PC-9 (cell line): Measurements from ENCODE around the gene TMEM35B. TPM values are rescaled to one million over a fixed set of nuclear protein-coding genes. Genes with fewer than 3 reads are reported as not detected.
A peak's percentile ranks its signal among the peaks of the same experiment; 100 is the strongest.

ENCODE experiments used
- Bru-seq: library from RNA; stranded (reverse); fragments of 400-500 nt; gene quantifications from one replicate; lab custom pipeline; 2021; lab: Mats Ljungman, UMichigan
- BruChase-seq, 2 experiments: library from RNA; stranded (reverse); fragments of 400-500 nt; gene quantifications; one replicate each; lab custom pipeline; 2021; lab: Mats Ljungman, UMichigan
- BruUV-seq: library from RNA; stranded (reverse); fragments of 400-500 nt; replicated peaks from 2 replicates; lab custom pipeline; 2021; lab: Mats Ljungman, UMichigan
- CTCF ChIA-PET: fragments of 300-600 bp; sonication (Branson Sonifier 250); formaldehyde crosslinking; loops from one replicate; lab custom pipeline; 2022; ENCODE audit warnings: antibody characterized with exemption; lab: Charles Lee
- POLR2A ChIA-PET: fragments of 300-600 bp; sonication (Branson Sonifier 250); formaldehyde crosslinking; loops from one replicate; lab custom pipeline; 2022; ENCODE audit warnings: antibody characterized with exemption; ENCODE audit not compliant: unreplicated experiment; lab: Charles Lee
- DNase-seq, 2 experiments: peaks; one replicate each; pipeline versions ENCODE4 v3.0.0 to v3.0.0-alpha.2; 2015 to 2022; ENCODE audit warnings: mixed read lengths in 1 of 2
- H2AFZ ChIP-seq: fragments of 200-600 bp; sonication (generic); 2 replicates; pipeline ENCODE4 v1.8.1; 2017; ENCODE audit warnings: antibody characterized with exemption
- H3F3A ChIP-seq: fragments of 200-600 bp; sonication (generic); 2 replicates; pipeline ENCODE4 v1.8.1; 2017; ENCODE audit warnings: antibody characterized with exemption, mild to moderate bottlenecking, low read depth; ENCODE audit not compliant: insufficient read depth
- H3K27ac ChIP-seq: fragments of 200-600 bp; sonication (generic); 2 replicates; pipeline ENCODE4 v1.6.1; 2016; ENCODE audit warnings: mixed run types
- H3K27me3 ChIP-seq: fragments of 200-600 bp; sonication (generic); 2 replicates; pipeline ENCODE4 v1.6.1; 2016; ENCODE audit warnings: low read depth, mixed run types; ENCODE audit not compliant: insufficient read depth
- H3K36me3 ChIP-seq: fragments of 200-600 bp; sonication (generic); 2 replicates; pipeline ENCODE4 v1.6.1; 2016; ENCODE audit warnings: low read depth, mixed run types
- H3K4me1 ChIP-seq: fragments of 200-600 bp; sonication (generic); replicated peaks from 2 replicates; pipeline ENCODE4 v1.6.1; 2016; ENCODE audit warnings: mixed run types; ENCODE audit not compliant: insufficient read depth
- H3K4me2 ChIP-seq: fragments of 200-600 bp; sonication (generic); 2 replicates; pipeline ENCODE4 v1.6.1; 2017; ENCODE audit warnings: mixed run types
- H3K4me3 ChIP-seq: fragments of 200-600 bp; sonication (generic); 2 replicates; pipeline ENCODE4 v1.6.1; 2016; ENCODE audit warnings: mixed run types
- H3K79me2 ChIP-seq: fragments of 200-600 bp; sonication (generic); 2 replicates; pipeline ENCODE4 v1.6.1; 2017; ENCODE audit warnings: low read depth, mixed run types
- H3K9me2 ChIP-seq: fragments of 200-600 bp; sonication (generic); 2 replicates; pipeline ENCODE4 v1.8.1; 2017; ENCODE audit warnings: mild to moderate bottlenecking; ENCODE audit not compliant: insufficient read depth
- H3K9me3 ChIP-seq: fragments of 200-600 bp; sonication (generic); 2 replicates; pipeline ENCODE4 v1.8.1; 2016; ENCODE audit warnings: low read depth; ENCODE audit not compliant: insufficient read depth
- H4K20me1 ChIP-seq: fragments of 200-600 bp; sonication (generic); 2 replicates; pipeline ENCODE4 v1.8.1; 2017; ENCODE audit not compliant: insufficient read depth
- EZH2 ChIP-seq: fragments of 200-600 bp; sonication (generic); IDR thresholded peaks from 2 replicates; pipeline ENCODE4 v1.8.0; 2017; ENCODE audit warnings: antibody characterized with exemption, low read depth
- intact Hi-C: fragments of 100-400 bp; cut with micrococcal nuclease; formaldehyde crosslinking; loops from one replicate; pipeline ENCODE4 v1.10.0; 2022; ENCODE audit not compliant: unreplicated experiment
- long read RNA-seq: library from polyadenylated mRNA; stranded (forward); transcript quantifications from one replicate; pipeline ENCODE4 v2.0.0, GENCODE V29; 2022
- total RNA-seq: library from RNA; stranded (reverse); gene quantifications from 2 replicates; pipeline ENCODE4 v1.2.3, GENCODE V29; 2021
- TF ChIP-seq, protein P1 (sequence below): fragments of 200-600 bp; sonication (generic); conservative IDR thresholded peaks from 2 replicates; pipeline ENCODE4 v1.6.1; 2017; ENCODE audit warnings: mixed run types, antibody characterized with exemption, mild to moderate bottlenecking, moderate library complexity

Gene TMEM35B
- 39.8 and 41.7 TPM in 2 replicates for total RNA-seq
- Bru-seq, nascent RNA: percentile 42 among the genes with signal in this experiment
- percentile 53 among the genes with signal in this experiment for BruChase-seq, experiment 1, labeled RNA remaining after a 2-hour chase
- percentile 51 among the genes with signal in this experiment for BruChase-seq, experiment 2, labeled RNA remaining after a 6-hour chase
- long read RNA-seq, transcript TMEM35B-201 (3 exons, 922 nt): major isoform, 131 of 135 reads
- long read RNA-seq, partial matches to known transcripts: 1 of 135 reads
- long read RNA-seq, other reads (novel, unspliced or antisense): 3 of 135 reads

DNA sequence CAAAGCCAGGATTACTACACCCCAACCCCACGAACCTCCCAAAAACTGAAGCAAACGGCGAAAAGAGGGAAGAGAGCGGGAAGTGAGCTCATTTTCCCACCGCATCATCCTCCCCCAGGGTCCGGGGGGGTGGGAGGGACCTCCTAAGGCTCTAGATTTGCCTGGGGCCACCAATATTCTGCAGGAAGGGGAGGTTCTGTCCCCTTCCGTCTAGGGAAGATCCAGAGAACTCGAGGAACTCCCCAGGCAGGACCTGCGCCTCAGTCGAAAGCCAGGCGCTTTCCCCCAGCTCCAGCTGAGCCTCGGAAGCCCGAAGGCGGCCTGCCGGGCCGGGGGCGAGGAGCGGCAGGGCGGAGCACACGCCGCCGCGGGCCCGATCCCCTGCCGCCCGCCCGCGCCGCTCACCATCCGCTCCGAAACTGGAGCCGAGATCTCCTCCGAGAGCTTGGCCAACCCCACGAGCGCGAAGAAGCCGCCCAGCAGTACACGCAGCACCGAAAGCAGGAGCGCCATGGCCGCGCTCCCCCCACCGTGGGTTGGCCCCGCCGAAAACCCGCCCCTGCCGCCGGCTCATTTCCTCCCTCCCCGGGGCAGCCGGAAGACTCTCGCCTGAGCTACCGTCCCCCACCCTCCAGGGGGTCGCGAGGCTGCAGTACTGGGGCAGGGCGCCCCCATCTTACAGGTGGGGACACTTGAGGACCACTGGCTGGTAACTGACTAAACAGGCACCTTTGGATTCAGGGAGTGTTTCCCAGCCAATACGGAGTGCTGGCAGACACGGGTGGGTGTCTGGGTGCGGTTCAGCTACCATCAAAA is at the start of gene TMEM35B:
TSS of gene TMEM35B (minus strand) at position 555 of the 816 bp plus-strand sequence. CDS start at position 513, 42 bp downstream.
- H3K9me2 ChIP-seq: no peaks in the 10 kb centered on the region
- TF ChIP-seq, protein P1, sequence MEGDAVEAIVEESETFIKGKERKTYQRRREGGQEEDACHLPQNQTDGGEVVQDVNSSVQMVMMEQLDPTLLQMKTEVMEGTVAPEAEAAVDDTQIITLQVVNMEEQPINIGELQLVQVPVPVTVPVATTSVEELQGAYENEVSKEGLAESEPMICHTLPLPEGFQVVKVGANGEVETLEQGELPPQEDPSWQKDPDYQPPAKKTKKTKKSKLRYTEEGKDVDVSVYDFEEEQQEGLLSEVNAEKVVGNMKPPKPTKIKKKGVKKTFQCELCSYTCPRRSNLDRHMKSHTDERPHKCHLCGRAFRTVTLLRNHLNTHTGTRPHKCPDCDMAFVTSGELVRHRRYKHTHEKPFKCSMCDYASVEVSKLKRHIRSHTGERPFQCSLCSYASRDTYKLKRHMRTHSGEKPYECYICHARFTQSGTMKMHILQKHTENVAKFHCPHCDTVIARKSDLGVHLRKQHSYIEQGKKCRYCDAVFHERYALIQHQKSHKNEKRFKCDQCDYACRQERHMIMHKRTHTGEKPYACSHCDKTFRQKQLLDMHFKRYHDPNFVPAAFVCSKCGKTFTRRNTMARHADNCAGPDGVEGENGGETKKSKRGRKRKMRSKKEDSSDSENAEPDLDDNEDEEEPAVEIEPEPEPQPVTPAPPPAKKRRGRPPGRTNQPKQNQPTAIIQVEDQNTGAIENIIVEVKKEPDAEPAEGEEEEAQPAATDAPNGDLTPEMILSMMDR: no peak
- TF ChIP-seq EZH2: no peak
- H3K4me3 ChIP-seq: peak within 1 kb of the TSS; percentile 71
- H3F3A ChIP-seq: no peaks in the 10 kb centered on the region
- CTCF ChIA-PET: interaction anchor here (0.6 to 0.7 kb wide), 3 partner anchors 239 to 576 kb away, joined by 3 to 8 read pairs (median 4); no protein-coding TSS in a partner anchor
- intact Hi-C loops: loop anchor here (2.0 kb wide), 1 partner anchor 46 kb away; the partner anchor contains the start of gene ZMYM6
- peak within 1 kb of the TSS; percentile 95 for H2AFZ ChIP-seq
- peaks cover 6% of the 10 kb centered on the region; the same call in 1 of the 2 replicates for H3K36me3 ChIP-seq
- no peaks in the 10 kb centered on the region for H3K27me3 ChIP-seq
- H3K9me3 ChIP-seq: no peaks in the 10 kb centered on the region
- no peaks in the 10 kb centered on the region for H3K79me2 ChIP-seq
- peak within 1 kb of the TSS; percentile 94 for H3K4me2 ChIP-seq
- H3K27ac ChIP-seq: no peak within 1 kb of the TSS
- POLR2A ChIA-PET: interaction anchor here (0.6 to 0.7 kb wide), 7 partner anchors 11 to 521 kb away, joined by 3 to 8 read pairs (median 4); no protein-coding TSS in a partner anchor
- H3K4me1 ChIP-seq: no peaks in the 10 kb centered on the region; the same call in 1 of the 2 replicates
- no TSS peak for BruUV-seq
- peak in 1 of 2 experiments; percentile 64 for DNase-seq
- no peaks in the 10 kb centered on the region for H4K20me1 ChIP-seq

DNA sequence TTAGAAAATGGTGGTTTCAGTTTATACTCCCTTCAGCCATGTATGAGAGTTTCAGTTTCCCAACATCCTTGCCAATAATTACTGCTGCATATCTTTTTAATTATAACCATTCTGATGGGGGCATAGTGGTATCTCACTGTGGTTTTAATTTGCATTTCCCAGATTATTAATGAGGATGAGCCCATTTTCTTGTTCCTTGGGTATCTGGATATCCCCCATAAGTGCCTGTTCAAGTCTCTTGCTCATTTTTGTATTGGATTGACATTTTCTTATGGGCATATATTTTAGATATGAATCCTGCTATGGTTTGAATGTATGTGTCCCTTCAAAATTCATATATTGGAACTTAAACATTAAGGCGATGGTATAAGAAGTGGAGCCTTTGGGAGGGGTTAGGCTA is 48.2 kb upstream of the TMEM35B start:
- no peak for TF ChIP-seq EZH2
- TF ChIP-seq, protein P1: no peak
- H3K4me2 ChIP-seq: peak overlapping the region; percentile 77; the same call in 1 of the 2 replicates
- H3K36me3 ChIP-seq: no peaks in the 10 kb centered on the region
- peaks cover 22% of the 10 kb centered on the region for H3K79me2 ChIP-seq
- no peak overlapping the region for H3K27ac ChIP-seq
- no TSS peak for BruUV-seq
- no peak overlapping the region for H2AFZ ChIP-seq
- 0 out of 2 replicates have a peak overlapping the region, but pooled peaks have one; percentile 86 for H3K4me3 ChIP-seq
- POLR2A ChIA-PET: no interaction called here
- no peaks in the 10 kb centered on the region for H3K9me3 ChIP-seq
- intact Hi-C loops: loop anchor here (5.0 kb wide), 1 partner anchor 159 kb away; the partner anchor contains the start of gene SFPQ
- no peaks in the 10 kb centered on the region for H3K9me2 ChIP-seq
- H3F3A ChIP-seq: peaks cover 24% of the 10 kb centered on the region
- no peaks in the 10 kb centered on the region for H3K27me3 ChIP-seq
- no peak for DNase-seq
- CTCF ChIA-PET: interaction anchor here (0.6 kb wide), 1 partner anchor 79 kb away, joined by 3 read pairs; no protein-coding TSS in a partner anchor
- H4K20me1 ChIP-seq: no peaks in the 10 kb centered on the region
- peaks cover 21% of the 10 kb centered on the region for H3K4me1 ChIP-seq

DNA sequence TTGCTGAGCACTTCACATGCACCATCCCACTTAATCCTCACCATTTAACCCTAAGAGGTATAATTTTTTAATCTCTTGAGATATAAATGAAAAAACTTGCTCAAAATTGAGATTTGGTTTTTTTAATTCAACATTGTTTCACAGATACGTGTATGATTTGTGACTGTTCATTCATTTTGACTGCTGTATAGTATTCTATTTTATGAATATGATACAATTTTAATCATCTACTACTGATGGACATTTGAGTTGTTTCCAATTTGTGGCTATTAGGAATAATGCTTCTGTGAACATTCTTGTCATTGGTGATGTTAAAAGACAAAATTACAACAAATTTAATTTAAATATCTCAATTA is 47.2 kb upstream of the TMEM35B start:
- BruUV-seq: no TSS peak
- POLR2A ChIA-PET: interaction anchor here (0.6 to 1.0 kb wide), 2 partner anchors 46 to 254 kb away, joined by 6 to 32 read pairs; no protein-coding TSS in a partner anchor
- H4K20me1 ChIP-seq: no peaks in the 10 kb centered on the region
- peak overlapping the region; percentile 95 for H2AFZ ChIP-seq
- peaks cover 24% of the 10 kb centered on the region for H3F3A ChIP-seq
- peak overlapping the region; percentile 77 for H3K4me2 ChIP-seq
- H3K4me3 ChIP-seq: peak overlapping the region; percentile 86
- peaks cover 22% of the 10 kb centered on the region for H3K79me2 ChIP-seq
- TF ChIP-seq, protein P1: no peak
- no peak for TF ChIP-seq EZH2
- CTCF ChIA-PET: interaction anchor here (0.6 to 1.9 kb wide), 2 partner anchors 46 to 260 kb away, joined by 3 to 9 read pairs; no protein-coding TSS in a partner anchor
- DNase-seq: no peak
- H3K4me1 ChIP-seq: peaks cover 21% of the 10 kb centered on the region
- no peaks in the 10 kb centered on the region for H3K9me2 ChIP-seq
- intact Hi-C loops: loop anchor here (5.0 kb wide), 1 partner anchor 160 kb away; the partner anchor contains the start of gene SFPQ
- peak overlapping the region; percentile 82 for H3K27ac ChIP-seq
- no peaks in the 10 kb centered on the region for H3K27me3 ChIP-seq
- no peaks in the 10 kb centered on the region for H3K36me3 ChIP-seq
- no peaks in the 10 kb centered on the region for H3K9me3 ChIP-seq
